HG03135 (cell line): ENCODE data around the gene TMEM247.
"Not testable (repeated sequence)": the region's sequence is repeated elsewhere in the genome, so short reads cannot be mapped to it uniquely, and the experiment has no call there.

ENCODE experiments used
- ATAC-seq: cut with Tn5 transposase; IDR thresholded peaks from one replicate; pipeline ENCODE4 v1.9.1; 2021; ENCODE audit warnings: mild to moderate bottlenecking, moderate library complexity; ENCODE audit not compliant: unreplicated experiment

TMEM247 gene

DNA sequence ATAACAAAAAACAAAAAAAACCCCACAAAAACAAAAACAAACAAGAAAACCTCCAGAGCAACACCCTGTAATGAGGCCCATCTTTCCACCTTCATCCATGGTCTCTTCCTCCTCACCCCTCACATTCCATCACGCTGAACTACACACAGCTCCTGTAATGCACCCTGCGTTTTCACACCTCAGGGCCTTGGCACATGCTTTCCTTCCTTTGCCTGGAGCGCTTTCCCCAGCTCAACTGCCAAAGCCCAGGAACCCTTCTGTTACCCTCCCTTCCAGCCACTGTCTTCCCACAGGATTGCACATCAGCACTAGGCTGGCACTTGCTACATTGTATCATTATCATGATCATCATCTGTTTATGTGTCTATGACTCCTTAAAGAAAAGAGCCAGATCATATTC is 29.4 kb downstream of the TMEM247 start:
- no peak for ATAC-seq

GRCh38 chr2:46509804-46510203 is 30.4 kb downstream of the TMEM247 start:
- no peak for ATAC-seq

- ATAC-seq, result no peak
Observed at GRCh38 chr2:46510598-46511177, 31.3 kb downstream of the TMEM247 start.

- ATAC-seq, result no peak
Observed at GRCh38 chr2:46512185-46512584, 32.8 kb downstream of the TMEM247 start.

GRCh38 chr2:46514738-46515137 is 35.4 kb downstream of the TMEM247 start:
- no peak for ATAC-seq

DNA sequence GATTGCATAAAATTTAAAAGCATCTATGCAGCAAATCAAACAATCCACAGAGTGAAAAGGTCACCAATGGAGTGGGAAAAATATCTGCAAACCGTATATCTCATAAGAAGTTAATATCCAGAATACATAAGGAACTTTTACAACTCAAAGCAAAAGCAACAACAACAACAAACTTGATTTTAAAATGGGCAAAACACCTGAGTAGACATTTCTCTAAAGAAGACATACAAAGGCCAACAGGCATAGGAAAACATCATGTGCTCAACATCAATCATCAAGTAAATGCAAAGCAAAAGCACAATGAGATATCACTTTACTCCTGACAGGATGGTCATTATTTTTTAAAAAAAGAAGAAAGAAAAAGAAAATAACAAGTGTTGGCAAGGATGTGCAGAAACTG is 38.1 kb downstream of the TMEM247 start:
- ATAC-seq, result no peak

DNA sequence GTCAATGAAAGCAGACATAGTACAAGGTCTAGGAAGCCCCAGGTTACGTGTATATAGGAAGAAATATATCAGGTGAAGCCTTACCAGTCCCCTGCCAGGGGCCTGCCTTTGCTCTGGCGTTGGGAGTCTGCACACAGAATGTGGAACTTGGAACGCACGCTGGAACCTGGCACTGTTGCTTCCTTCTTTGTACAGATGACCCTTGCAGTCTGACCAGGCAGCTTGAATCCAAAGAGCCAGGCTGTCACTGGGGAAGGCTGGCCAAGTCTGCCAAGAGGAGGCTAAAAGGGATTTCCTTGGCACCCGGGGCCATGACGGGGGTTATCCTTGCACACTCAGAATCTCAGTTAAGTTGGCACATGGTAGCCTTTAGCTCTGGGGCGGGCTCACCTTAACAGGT is 39.5 kb downstream of the TMEM247 start:
- no peak for ATAC-seq

DNA sequence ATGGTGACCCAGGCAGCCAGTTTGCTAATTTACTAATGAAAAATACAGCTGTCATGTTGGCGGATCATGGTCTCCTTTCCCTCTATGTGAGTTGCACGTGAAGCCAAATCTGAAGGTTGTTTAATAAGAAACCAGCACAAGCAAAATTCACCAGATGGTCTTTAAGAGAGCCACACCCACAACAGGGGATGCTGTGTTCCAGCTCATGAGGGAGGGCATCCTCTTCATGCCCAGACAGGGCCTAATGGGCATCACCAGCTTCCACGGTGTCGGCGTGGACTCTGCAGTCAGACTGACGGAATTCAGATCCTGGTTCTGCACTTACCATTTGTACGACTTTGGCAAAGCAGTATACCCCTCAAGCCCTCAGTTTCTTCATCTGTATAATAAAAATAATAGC is 39.9 kb downstream of the TMEM247 start:
- no peak for ATAC-seq

GRCh38 chr2:46520130-46520711 is 40.9 kb downstream of the TMEM247 start:
- no peak for ATAC-seq

DNA sequence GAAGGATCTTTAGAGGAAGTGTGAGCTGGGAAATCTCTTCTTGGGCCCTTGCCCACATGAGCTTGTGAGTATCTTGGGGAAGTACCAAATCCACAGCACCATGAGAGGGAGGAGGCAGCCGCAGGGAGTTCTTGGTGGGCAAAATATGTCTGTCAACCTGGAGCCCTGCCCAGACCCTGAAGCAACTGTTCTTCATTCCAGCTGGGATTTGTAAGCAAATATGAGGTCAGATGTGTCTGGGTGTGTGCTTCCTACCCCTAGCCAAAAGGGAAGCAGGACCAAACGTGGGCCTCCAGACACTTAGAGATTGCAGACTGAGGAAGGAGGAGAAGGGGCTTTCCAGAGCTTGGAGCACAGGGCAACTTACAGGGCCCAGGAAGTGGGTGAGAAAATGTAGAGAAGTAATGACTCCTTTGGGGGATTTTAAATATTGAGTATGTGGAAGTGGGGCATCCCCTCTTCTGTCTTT is 41.9 kb downstream of the TMEM247 start:
- no peak for ATAC-seq

GRCh38 chr2:46522385-46522784 is 43.0 kb downstream of the TMEM247 start:
- ATAC-seq, result not testable (repeated sequence)

- no peak for ATAC-seq
Observed at GRCh38 chr2:46525522-46526155, 46.3 kb downstream of the TMEM247 start.

DNA sequence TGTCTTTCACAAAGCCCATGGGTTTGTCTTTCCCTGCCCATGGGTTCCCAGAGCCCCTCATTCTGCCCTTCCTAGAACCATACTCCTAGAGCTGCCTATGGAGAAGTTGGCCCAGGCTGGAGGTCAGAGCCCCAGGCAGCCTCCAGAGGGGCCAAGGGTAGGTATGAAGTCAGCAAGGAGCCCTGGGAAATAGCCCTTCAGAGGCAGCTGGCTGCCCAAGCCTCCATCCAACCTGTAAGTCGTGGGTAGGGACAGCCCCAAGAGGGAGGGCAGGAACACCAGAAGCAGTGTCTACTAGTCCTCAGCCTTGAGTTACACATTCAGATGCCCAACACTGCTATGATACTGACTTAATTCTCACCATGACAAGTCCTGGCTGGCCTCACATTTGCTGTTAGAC is 49.5 kb downstream of the TMEM247 start:
- no peak for ATAC-seq

DNA sequence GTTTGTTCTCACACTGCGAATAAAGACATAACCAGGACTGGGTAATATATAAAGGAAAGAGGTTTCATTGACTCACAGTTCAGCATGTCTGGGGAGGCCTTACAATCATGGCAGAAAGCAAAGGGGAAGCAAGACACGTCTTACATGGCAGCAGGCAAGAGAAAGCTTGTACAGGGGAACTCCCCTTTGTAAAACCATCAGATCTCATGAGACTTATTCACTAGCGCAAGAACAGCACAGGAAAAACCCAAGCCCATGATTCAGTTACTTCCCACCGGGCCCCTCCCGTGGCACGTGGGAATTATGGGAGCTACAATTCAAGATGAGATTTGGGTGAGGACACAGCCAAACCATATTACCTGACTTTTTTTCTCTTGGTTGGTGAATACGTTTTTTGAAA is 51.3 kb downstream of the TMEM247 start:
- ATAC-seq, result no peak

- no peak for ATAC-seq
Observed at GRCh38 chr2:46531863-46532262, 52.5 kb downstream of the TMEM247 start.
